ENCODE measurements around the gene TNFSF9.

Gene TNFSF9, protein sequence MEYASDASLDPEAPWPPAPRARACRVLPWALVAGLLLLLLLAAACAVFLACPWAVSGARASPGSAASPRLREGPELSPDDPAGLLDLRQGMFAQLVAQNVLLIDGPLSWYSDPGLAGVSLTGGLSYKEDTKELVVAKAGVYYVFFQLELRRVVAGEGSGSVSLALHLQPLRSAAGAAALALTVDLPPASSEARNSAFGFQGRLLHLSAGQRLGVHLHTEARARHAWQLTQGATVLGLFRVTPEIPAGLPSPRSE

GRCh38 chr19:6530386-6531162 lies at the start of gene TNFSF9:
TNFSF9 (plus strand) TSS chr19:6531026; CDS start chr19:6531037, 11 bp downstream.
- peak; percentile 61 for DNase-seq (ENCODE audit: low read depth)

GRCh38 chr19:6481541-6482342 lies 49.1 kb upstream of the TNFSF9 start, which contains the start of gene DENND1C:
DENND1C (minus strand) TSS chr19:6481787; CDS start chr19:6481695, 92 bp downstream.
- DNase-seq (ENCODE audit: low read depth): peak; percentile 36

GRCh38 chr19:6482343-6482686 lies 48.5 kb upstream of the TNFSF9 start:
- DNase-seq (ENCODE audit: low read depth): no peak

- no peak for DNase-seq (ENCODE audit: low read depth)
Measured at GRCh38 chr19:6483235-6483634, 47.6 kb upstream of the TNFSF9 start.

DNA sequence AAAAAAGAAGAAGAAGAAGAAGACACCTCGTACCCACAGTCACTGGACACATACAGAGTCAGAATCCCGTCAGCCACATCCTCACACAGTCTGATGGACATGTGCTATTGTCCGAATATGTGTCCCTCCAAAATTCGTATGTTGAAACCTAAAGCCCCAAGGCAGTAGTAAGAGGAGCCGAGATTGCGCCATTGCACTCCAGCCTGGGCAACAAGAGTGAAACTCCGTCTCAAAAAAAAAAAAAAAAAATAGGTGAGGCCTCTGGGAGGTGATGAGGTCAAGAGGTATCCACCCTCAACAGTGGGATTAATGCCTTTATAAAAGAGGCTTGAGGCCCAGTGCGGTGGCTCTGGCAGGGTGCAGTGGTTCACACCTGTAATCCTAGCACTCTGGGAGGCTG lies 46.6 kb upstream of the TNFSF9 start:
- no peak for DNase-seq (ENCODE audit: low read depth)

- no peak for DNase-seq (ENCODE audit: low read depth)
Measured at GRCh38 chr19:6484831-6485230, 46.0 kb upstream of the TNFSF9 start.

DNA sequence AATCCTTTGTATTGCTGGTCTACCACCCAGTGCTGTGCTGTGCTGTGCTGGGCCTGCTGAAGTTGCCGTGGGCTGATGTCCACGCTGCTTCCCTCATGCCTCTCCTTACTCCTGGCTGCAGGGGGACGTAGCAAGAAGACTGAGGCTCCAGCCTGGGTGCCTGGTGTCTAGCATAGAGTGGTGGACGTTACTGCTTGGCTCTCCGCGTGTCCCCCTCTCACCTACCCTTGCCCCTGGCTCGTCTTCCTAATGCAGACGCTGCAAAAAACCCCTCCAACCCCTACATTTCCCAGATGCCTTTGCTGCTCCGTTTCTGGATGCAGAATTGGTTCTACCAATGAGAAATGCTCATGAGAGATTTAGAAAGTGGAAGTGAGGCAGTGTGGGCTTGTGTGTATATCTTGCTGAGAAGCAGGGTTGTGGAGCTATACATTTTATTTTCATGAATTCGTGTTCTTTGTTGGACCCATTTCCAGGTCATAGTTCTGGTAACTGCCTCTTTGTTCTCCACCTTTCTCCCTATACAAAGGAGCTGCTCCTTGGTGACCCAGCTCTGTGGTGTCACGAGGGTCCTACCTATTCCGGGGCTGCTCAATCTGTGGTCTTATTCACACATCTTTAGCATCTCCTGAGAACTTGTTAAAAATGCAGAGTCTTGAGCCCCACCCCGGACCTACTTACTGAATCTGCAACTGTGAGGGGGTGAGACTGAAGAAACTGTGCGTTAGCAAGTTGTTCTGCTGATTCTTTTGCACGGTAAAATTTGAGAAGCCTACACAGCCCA lies 41.4 kb upstream of the TNFSF9 start:
- no peak for DNase-seq (ENCODE audit: low read depth)

DNA sequence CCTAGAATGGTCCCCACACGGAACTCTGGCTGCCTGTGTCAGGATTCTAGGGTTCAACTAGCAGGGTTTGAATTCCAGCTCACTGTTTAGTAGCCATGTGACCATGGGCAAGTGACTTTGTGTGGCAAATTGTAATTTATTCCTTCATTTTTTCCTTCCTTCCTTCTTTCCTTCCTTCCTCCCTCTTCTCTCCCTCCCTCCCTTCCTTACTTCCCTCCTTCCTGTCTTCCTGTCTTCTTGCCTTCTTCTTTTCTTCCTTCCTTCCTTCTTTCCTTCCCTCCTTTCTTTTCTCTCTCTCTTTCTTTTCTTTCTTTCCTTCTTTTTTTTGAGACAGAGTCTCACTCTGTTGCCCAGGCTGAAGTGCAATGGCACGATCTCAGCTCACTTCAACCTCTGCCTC lies 40.7 kb upstream of the TNFSF9 start:
- DNase-seq (ENCODE audit: low read depth): no peak

DNA sequence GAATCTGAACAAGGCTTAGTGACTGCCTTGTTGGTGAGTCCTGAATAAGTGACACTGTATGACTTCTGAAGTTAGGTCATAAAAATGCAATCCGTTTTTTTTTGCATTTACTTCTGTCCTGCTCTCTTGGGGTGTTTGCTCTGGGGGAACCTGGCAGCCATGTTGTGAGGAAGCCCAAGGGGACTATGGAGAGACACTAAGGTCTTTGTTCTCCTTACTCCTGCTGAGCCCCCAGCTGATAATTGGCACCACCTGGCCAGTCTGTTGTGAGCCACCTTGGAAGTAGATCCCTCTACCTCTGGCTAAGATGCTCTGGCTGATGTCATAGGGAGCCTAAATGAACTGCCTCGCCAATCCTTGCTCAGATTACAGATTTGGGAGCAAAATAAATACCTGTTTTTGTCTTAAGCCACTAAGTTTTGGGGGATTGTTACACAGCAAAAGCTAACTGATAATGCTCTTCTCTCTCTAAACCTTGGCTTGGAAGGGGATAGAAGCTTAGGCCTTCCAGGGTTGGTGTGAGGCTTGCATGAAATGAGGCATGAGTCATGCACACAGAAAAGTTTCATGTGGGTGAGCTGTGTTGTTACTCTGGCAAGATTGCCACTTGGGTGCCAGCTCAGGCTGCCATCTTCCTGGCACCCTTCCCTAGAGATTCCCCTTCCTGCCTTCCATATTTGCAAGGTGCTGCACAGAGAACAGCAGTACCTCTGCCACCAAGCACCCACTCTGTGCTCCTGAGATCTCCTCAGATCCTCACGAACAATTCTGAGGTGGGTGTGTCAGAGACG lies 38.8 kb upstream of the TNFSF9 start:
- DNase-seq (ENCODE audit: low read depth): no peak

- no peak for DNase-seq (ENCODE audit: low read depth)
Measured at GRCh38 chr19:6494438-6495036, 36.3 kb upstream of the TNFSF9 start.

DNA sequence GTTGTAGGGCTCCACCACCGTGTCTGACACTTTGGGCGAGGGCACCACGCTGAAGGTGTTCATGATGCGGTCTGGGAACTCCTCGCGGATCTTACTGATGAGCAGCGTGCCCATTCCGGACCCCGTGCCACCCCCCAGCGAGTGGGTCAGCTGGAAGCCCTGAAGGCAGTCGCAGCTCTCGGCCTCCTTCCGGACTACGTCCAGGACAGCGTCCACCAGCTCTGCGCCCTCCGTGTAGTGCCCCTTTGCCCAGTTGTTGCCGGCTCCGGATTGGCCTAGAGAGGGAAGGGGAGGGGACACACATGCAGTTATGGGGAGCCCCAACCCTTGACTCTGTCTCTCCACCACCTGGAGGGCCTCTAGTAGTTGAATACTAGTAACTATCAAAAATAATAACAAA lies 34.9 kb upstream of the TNFSF9 start:
- no peak for DNase-seq (ENCODE audit: low read depth)

- DNase-seq (ENCODE audit: low read depth): no peak
Measured at GRCh38 chr19:6498294-6499036, 32.4 kb upstream of the TNFSF9 start.

GRCh38 chr19:6499052-6499790 lies 31.6 kb upstream of the TNFSF9 start:
- no peak for DNase-seq (ENCODE audit: low read depth)

GRCh38 chr19:6500837-6501739 lies 29.7 kb upstream of the TNFSF9 start:
- DNase-seq (ENCODE audit: low read depth): no peak

DNA sequence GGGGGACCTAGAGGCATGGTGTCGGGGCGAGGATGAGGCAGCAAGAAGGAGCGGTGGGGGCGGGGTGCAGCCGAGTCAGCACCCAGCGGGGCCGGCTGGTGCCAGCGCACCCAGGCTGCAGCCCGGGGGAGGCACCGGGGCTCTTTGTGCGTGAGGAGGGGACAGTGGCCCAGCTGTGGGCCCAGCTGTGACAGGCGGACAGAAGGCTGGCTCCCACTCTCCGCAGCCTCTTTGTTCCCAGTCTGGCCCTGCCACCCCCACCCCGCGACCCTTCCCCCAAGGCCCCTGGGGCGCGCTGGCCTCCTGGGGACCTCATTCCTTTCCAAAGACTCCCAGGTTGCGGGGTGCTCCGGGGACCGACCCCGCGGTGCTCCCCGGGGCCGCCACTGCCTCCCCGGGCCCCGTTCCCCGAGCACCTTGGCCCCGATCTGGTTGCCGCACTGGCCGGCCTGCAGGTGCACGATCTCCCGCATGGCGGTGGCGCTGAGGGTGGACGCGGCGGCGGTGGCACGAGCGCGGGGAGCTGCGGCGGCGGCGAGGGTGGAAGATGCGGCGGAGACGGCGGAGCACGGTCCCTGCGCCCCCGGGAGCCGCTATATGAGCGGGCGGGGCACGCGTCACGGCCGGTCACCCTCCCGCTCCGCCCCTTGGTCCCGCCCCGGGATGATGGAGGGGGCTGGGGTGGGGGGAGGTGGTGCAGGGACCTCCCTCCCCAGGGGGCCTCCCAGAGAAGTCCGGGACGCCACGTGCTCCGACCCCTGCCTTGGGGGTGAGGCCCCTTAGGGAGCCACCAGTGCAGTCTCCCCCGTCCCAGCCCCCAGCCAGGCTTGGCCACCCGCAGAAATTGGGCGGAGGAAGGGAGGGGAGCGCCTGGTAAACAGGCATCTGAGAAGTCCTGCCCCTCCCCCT lies 28.8 kb upstream of the TNFSF9 start, which contains the start of gene TUBB4A:
TSS of gene TUBB4A (minus strand) at position 570 of the 909 bp plus-strand sequence. CDS start at position 473, 97 bp downstream.
- no peak for DNase-seq (ENCODE audit: low read depth)

DNA sequence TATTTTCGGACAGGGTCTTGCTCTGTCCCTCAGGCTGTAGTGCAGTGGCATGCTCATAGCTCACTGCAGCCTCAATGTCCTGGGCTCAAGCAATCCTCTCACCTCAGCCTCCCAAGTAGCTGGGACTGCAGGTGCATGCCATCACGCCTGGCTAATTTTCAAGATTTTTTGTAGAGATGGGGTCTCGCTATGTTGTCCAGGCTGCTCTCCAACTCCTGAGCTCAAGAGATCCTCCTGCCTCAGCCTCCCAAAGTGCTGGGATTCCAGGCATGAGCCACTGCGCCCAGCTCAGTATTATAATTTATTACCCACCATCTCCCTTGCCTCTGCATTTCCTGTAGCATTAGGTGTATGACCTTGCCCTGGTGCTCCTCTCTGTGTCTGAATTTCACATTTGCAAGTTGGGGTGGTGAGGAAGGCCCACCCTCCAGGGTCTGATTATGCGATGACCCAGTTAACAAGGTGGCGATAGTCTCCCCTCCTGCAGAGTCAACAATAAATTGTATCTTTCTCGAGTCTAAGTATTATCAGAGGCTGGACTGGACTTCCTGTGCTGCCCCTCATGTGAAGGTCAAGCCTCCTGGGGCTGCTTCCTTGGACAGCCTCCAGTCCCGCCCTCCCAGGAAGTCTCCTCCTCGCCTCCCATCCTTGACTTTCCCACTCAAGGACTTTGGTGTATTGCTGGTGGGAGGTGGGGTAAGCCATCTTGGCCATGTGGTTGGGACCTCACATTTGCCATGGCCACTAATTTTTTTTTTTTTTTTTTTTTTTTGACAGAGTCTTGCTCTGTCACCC lies 27.2 kb upstream of the TNFSF9 start:
- no peak for DNase-seq (ENCODE audit: low read depth)

Measured in activated gamma-delta T cell treated with anti-CD3 and anti-CD28 coated beads, Interleukin-2, amount 50 U/mL, for 16 hours (primary cell).